NCI-H1092 (cell line): Measurements from ENCODE around the gene TMEM131L.
"Not testable (repeated sequence)": the region's sequence is repeated elsewhere in the genome, so short reads cannot be mapped to it uniquely, and the experiment has no call there.

Experiments
- DNase-seq: peaks from one replicate; lab custom pipeline; 2025; lab: John Stamatoyannopoulos, UW

Gene TMEM131L, protein sequence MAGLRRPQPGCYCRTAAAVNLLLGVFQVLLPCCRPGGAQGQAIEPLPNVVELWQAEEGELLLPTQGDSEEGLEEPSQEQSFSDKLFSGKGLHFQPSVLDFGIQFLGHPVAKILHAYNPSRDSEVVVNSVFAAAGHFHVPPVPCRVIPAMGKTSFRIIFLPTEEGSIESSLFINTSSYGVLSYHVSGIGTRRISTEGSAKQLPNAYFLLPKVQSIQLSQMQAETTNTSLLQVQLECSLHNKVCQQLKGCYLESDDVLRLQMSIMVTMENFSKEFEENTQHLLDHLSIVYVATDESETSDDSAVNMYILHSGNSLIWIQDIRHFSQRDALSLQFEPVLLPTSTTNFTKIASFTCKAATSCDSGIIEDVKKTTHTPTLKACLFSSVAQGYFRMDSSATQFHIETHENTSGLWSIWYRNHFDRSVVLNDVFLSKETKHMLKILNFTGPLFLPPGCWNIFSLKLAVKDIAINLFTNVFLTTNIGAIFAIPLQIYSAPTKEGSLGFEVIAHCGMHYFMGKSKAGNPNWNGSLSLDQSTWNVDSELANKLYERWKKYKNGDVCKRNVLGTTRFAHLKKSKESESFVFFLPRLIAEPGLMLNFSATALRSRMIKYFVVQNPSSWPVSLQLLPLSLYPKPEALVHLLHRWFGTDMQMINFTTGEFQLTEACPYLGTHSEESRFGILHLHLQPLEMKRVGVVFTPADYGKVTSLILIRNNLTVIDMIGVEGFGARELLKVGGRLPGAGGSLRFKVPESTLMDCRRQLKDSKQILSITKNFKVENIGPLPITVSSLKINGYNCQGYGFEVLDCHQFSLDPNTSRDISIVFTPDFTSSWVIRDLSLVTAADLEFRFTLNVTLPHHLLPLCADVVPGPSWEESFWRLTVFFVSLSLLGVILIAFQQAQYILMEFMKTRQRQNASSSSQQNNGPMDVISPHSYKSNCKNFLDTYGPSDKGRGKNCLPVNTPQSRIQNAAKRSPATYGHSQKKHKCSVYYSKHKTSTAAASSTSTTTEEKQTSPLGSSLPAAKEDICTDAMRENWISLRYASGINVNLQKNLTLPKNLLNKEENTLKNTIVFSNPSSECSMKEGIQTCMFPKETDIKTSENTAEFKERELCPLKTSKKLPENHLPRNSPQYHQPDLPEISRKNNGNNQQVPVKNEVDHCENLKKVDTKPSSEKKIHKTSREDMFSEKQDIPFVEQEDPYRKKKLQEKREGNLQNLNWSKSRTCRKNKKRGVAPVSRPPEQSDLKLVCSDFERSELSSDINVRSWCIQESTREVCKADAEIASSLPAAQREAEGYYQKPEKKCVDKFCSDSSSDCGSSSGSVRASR (N-terminal part only)

DNA sequence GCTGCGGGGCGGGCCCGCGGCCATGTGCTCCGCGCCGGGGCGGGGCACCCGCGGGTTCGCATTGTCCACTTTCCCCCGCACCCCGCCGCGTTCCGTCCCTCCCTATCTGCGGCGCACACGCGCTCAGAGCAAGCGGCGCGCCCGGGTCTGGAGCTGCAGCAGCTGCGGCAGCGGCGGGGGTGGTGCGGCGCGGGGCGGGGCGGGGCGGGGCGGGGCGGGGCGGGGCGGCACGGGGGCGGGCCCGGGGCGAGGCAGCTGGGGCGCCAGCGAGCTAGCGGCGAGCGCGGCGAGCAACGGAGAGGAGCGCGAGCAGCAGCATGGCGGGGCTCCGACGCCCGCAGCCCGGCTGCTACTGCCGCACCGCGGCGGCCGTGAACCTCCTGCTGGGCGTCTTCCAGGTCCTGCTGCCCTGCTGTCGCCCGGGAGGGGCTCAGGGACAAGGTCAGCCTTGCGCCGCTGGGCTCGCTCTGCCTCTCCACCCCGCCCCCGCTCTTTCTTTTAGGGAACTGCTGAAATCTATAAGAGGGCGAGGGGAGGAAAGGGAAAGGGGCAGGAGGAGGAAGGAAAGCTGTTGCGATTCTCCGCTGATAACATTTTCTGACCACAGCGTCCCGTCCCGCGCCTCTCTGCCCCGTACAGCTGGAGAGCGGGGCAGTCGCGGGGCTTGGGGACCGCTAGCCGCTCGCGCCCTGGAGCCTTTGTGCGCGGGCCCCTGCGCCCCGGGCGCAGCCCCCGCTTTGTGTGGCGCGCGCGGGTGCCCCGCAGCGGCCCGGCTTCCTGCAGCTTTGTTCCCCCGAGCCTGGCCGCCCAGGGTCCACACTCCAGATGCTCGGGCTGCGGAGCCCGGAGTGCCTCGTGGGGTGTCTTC is at the start of gene TMEM131L:
Gene TMEM131L (plus strand): TSS at position 280 of the 868 bp plus-strand sequence. CDS start 38 bp downstream, at position 318.
- DNase-seq, result peak; percentile 58

DNA sequence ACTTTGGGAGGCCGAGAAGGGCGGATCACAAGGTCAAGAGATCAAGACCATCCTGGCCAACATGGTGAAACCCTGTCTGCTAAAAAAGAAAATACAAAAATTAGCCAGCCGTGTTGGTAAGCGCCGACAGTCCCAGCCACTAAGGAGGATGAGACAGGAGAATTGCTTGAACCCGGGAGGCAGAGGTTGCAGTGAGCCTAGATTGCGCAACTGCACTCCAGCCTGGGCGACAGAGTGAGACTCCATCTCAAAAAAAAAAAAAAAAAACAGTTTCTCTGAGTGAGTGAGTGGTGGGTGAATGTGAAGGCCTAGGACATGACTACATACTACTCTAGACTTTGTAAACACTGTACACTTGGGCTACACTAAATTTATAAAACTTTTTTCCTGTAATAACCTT is 49.7 kb upstream of the TMEM131L start:
- DNase-seq, result not testable (repeated sequence)

DNA sequence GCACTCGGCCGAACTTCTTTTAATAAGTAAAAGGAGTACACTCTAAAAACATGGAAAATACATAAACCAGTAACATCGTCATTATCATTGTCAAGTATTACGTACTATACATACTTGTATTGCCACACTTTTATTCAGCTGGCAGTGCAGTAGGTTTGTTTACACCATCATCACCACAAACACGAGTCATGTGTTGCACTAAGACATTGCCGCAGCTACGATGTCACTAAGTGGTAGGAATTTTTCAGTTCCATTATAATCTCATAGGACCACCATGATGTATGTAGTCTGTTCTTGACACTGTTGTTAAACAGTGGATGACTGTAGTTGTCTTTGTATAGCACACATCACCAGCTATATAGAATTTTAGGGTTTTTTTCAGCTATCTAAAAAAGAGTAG is 48.0 kb upstream of the TMEM131L start:
- no peak for DNase-seq

DNA sequence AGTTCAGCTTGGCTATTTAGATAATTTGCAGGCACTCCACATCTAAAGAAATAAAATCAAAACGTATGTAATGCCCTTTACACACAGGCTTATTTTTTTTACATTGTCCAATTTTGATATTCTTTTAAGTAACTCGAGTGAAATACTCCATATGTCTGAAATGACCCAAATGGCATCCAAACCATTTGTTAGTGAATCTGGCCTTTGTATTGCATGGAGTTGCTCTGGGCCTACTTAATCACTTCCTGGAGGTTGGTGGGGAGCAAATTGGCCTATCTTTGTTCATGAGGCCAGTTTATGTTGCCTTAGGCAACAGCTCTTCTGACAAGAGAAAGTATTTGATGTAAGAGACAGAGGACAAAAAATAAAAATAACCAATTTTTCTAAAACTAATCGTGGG is 47.6 kb upstream of the TMEM131L start:
- DNase-seq, result no peak

DNA sequence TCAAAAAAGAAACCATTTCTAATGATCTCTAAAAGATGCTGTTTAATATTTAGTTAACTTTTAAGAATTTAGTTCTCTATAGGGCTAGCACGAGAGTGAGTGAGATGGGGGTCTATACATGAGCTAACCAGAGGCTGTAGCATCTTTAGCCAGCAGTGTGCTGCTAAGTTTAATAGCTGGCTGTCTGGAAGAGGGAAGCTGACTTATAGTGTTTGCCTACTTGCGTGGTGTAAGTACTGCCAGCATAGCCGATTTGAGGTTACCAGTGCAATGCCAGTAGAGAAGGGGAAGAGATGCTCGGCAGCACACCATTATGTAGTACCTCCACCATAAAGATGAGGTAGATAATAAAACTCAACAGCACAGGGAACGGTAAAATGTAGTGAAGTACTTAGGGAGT is 47.1 kb upstream of the TMEM131L start:
- no peak for DNase-seq

DNA sequence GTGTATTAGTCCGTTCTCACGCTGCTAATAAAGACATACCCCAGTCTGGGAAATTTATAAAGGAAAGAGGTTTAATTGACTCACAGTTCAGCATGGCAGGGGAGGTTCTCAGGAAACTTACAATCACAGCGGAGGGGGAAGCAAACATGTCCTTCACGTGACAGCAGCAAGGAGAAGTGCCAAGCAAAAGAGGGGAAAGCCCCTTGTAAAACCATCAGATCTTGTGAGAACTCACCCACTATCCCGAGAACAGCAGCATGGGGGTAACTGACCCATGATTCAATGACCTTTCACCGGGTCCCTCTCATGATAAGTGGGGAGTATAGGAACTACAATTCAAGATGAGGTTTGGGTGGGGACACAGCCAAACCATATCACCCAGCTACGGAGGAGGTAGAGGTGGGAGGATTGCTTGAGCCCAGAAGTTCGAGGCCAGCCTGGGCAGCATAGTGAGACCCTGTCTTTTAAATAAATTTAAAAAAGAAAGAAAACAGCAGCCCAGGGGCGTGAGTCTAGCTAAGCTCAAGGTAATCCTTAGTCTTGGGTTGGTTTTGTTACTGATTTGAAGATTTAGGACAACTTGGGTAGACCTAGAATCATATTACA is 46.4 kb upstream of the TMEM131L start:
- DNase-seq, result no peak

DNA sequence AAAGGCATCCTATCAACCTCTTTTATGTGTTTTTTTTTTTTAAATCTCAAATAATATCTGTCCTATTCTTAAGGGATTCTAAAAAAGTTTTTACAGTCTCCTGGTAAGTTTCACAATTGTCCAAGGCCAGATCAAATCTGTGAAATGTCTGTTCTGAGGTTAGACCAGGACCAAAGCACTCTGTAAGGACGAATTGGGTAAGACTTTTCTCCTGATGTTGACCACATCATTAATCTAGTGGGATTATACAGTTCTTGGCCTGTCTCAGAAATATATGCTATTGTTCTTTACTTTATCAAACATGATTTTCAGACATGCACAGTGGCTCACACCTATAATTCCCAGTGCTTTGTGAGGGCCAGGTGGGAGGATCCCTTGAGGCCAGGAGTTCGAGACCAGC is 45.8 kb upstream of the TMEM131L start:
- DNase-seq, result no peak

DNA sequence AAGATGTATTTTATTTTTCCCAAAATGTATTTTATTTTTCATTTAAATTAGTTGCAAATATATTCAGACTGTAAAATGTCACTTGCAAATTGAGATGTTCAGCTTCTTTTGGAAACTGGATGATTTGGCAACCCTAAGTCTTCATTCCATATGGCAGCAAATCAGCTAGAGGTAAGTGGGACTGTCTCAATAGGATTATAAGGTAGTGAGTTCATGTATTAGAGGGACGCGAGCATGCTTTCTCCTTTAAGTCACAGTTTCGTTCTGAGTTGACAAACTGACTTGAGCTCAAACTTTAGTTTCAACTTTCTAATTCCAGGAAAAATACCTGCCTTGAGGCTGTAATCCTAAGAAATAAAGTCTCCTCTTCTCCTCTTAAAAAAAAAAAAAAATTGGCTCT is 44.2 kb upstream of the TMEM131L start:
- DNase-seq, result no peak

DNA sequence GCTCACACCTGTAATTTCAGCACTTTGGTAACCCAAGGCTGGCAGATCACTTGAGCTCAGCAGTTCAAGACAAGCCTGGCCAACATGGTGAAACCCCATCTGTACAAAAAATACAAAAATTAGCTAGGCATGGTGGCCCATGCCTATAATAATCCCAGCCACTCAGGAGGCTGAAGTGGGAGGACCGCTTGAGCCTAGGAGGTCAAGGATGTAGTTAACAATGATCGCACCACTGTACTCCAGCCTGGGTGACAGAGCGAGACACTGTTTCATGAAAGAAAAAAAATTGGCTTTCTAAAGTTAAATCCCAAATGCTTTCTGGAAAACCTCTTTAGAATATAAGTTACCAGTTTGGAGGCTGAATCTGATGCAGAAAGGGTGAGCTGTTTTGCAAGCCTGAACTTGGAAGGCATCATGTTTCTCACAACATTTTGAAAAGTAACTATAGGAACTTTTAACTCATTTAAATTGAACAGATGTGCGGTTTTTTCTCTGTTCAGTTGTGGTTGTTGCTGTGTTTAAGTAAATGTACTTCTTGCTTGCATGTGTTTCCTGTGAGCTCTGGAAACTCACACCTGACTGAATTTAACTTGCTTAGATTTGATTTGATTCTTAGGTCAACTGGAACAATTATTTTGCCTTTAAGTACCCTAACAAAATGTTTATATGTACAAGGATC is 39.8 kb upstream of the TMEM131L start:
- DNase-seq, result no peak

DNA sequence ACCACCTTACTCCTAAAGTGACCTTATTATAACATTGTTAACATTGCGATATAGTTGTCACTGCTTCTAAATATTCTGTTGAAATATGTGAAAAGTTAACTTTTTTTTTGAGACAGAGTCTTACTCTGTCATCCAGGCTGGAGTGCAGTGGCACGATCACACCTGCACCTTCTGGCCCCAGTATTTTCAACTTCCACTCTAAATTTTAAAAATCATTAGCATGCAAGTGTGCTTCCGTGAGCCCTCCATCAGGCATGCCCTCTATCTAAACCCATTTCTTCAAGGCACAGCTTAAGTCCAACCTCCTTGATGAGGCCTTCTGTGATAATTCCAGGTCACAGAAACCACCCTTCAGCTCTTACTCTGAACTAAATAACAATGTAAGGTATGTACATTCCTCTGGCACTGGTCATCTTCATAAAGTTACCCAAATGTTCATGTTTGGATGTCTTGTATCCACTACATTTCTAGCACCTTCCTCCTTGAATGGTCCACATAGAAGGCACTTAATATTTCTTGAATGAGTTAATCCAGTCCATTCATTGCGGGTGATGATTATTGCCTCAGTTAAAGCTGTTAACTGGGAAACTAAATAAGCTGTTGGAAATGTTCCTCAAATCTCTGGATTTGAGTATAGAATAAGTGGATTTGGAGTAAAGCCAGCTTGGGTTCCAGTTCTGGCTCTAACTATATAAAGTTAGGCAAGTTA is 38.6 kb upstream of the TMEM131L start:
- no peak for DNase-seq

DNA sequence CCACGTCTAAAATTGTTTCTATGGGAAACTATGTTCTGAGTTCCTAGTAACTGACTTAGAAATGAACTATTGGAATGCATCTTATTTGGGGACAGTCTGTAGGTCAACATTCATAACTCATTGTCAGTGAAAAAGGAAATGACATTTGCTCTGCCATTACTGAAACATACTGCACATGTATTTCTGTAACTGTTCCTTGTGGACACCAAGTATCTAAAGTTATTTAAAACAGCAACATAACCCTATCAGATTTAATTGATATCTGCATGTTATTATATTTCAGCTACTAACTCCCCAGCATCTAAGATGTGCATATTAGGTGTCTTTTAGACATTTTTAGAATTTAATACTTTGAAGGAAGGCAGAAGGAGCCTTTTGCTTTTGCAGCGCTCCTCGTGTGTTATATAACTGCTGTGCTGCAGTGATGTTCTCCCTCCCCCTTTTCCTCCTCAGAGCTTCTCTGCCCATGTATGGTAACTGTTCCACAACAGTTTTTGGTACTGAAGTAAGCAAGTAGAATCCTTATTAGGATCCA is 37.2 kb upstream of the TMEM131L start:
- no peak for DNase-seq

DNA sequence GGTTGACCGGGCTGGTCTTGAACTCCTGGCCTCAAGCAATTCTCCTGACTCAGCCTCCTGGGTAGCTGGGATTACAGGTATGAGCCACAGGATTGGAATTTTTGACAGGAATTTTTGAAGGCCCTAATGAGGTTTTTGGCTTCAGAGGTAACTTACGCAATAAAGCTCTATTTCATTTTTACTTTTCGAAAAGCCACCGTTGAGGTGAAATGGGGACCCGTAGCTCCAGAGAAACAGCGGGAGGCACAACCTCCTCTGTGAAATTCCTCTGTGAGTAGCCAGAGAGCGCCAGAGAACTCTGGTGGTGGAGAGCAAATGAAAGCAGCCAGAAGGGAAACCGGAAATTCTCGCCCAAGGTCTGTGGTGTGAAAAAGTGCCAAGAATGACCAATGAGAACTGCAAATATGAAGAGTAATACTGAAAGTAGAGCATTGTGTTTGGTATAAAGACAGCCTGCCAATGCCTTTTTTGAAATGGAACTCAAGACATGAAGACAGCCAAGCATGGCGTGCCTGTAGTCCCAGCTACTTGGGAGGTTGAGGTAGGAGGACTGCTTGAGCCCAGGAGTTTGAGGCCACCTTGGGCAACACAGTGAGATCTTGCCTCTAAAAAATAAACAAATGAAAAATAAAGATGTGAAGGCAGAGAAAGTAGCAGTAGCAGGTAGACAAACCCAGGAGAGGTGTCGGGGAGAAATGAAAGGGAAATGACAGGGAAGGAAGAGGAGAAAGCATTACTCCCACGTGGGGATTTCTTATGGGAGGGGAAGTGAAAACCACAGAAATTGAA is 33.0 kb upstream of the TMEM131L start:
- peak; percentile 14 for DNase-seq

DNA sequence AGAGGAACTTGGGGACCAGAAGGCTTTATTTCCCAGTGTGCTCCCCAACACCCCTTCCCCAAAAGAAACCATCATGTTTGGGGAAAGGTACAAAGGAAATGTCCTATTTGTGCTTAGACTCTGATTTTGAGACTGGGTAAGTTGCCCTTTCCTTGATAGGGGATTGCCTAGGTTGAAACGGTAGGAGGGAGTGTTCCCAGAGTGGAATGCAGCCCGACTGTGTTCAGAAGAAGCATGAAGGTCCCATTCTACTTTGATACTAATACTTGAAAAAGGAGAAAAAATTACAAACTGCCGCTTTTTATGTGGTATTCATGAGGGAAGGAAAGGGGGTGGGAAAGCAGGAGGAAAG is 32.4 kb upstream of the TMEM131L start:
- DNase-seq, result no peak

DNA sequence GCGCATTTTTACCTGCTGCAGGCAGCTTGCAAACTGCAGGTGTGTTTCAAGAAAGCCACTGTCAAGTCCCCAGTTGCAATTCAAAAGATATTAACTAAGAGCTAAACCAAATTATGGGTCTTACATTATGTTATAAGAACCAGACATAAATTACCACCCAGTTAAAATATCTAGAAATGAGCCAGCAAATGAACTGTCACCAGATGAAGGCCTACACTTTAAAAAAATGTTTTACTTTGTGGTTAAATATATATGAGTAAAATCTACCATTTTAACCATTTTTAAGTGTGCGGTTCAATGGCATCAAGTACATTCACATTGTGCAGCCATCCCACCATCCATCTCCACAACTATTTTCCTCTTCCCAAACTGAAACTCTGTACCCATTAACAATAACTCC is 32.0 kb upstream of the TMEM131L start:
- no peak for DNase-seq

DNA sequence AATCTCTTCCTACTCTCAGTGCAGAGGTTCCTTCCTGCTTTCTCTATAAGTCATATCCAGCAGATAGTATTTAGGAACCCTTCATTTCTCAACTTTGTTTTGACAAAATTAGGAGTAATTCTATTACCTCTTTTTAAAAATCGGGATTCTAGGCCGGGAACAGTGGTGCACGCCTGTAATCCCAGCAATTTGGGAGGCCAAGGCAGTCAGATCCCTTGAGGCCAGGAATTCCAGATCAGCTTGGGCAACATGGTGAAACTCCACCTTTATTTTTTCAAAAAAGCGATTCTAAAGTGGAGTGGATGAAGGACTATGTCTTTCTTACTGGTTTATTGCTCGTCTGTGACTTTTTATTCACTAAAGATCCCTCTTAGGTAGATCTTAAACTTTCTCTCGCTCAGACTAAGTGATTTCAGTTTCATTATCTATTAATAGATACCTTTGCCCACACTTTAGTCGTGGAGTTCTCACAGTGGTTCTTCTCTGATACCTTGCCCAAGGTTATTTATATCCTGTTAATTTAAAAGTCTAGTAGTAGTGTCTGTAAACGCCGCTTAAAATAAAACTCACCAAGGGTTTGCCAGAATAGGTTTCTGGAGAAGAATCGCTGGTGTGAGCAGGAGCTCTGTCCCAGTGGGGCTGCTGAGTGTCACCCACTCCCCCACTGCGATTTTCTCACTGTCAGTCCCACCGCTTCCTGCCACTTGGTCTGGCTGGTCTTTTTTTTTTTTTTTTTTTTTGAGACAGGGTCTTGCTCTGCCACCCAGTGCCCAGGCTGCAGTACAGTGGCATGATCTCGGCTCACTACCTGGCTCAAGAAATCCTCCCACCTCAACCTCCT is 27.0 kb upstream of the TMEM131L start:
- DNase-seq, result no peak

DNA sequence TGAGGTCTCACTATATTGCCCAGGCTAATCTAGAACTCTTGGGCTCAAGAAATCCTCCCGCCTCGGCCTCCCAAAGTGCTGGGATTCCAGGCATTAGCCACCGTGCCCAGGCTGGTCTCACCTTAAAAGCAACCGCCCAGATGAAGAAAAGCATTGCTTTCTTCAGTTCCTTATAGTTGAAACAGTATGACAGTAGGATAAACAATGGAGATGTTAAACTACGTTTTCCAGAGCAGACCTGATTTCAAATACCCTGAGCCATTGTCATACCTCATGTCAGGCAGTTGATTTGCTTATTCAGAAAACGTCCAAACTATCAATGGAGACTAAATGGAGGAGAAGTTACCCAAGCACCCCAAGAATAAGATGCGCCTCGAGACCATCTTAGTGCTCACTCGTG is 26.3 kb upstream of the TMEM131L start:
- no peak for DNase-seq

DNA sequence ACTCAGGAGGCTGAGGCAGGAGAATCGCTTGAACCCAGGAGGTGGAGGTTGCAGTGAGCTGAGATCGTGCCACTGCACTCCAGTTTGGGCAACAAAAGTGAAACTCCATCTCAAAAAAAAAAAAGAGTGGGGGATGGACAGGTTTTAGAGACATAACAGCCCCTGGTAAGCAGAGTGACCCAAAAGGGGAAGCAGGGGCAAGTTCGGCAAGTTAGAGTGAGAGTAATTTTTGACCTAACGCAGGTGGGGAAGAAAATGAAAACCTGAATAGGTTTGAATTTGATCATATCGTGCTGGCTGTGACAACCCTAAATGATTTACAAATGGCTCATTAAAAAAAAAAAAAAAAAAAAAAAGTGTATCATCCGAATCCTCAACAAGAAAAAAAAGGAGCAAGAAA is 25.7 kb upstream of the TMEM131L start:
- no peak for DNase-seq
